ENCODE measurements around the gene UBAP2.

DNA sequence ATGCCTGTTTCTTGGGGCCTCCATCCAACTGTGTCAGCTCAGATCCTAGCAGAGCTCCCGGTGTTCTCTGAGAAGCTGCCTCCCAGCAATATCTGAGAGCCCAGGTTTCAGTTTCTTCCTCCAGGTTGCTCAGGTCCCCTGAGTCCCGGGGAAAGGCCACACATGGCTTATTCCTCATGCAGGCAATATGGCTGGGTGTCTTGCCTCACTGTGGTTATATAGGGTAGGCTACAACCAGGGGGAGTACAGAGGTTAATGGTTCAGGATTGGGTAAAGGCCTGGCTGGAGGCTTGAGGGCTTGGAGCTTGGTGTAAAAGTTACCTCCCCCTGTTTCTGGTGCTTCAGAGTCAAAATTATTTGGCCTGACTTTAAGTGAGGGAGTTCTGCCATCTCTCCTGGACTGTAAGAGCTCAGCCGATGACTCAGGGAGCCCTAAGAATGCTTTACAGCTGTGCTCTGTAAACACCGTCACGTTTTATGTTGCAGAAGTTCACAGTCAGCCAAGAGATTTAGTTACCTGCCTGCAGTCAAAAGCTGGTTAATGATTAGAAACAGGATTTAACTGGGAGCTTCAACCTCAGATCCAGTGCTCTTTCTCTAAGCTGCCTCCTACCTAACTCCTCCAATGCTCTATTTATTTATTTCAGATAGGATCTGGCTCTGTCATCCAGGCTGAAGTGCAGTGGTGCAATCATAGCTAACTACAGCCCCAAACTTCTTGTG lies 24.3 kb upstream of the UBAP2 start:
- TF ChIP-seq, protein P1, sequence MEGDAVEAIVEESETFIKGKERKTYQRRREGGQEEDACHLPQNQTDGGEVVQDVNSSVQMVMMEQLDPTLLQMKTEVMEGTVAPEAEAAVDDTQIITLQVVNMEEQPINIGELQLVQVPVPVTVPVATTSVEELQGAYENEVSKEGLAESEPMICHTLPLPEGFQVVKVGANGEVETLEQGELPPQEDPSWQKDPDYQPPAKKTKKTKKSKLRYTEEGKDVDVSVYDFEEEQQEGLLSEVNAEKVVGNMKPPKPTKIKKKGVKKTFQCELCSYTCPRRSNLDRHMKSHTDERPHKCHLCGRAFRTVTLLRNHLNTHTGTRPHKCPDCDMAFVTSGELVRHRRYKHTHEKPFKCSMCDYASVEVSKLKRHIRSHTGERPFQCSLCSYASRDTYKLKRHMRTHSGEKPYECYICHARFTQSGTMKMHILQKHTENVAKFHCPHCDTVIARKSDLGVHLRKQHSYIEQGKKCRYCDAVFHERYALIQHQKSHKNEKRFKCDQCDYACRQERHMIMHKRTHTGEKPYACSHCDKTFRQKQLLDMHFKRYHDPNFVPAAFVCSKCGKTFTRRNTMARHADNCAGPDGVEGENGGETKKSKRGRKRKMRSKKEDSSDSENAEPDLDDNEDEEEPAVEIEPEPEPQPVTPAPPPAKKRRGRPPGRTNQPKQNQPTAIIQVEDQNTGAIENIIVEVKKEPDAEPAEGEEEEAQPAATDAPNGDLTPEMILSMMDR (IDR thresholded peaks at IDR 0.05): no peak
- no peak for TF ChIP-seq POLR2A (IDR thresholded peaks at IDR 0.05)
